HG03045 (cell line): ENCODE measurements around the gene DDX18.
"Not testable (repeated sequence)": the region's sequence is repeated elsewhere in the genome, so short reads cannot be mapped to it uniquely, and the experiment has no call there.

Source experiments
- ATAC-seq: cut with Tn5 transposase; IDR thresholded peaks from one replicate; pipeline ENCODE4 v1.9.1; 2021; ENCODE audit warnings: mild to moderate bottlenecking, moderate library complexity; ENCODE audit not compliant: unreplicated experiment

The DDX18 gene

DNA sequence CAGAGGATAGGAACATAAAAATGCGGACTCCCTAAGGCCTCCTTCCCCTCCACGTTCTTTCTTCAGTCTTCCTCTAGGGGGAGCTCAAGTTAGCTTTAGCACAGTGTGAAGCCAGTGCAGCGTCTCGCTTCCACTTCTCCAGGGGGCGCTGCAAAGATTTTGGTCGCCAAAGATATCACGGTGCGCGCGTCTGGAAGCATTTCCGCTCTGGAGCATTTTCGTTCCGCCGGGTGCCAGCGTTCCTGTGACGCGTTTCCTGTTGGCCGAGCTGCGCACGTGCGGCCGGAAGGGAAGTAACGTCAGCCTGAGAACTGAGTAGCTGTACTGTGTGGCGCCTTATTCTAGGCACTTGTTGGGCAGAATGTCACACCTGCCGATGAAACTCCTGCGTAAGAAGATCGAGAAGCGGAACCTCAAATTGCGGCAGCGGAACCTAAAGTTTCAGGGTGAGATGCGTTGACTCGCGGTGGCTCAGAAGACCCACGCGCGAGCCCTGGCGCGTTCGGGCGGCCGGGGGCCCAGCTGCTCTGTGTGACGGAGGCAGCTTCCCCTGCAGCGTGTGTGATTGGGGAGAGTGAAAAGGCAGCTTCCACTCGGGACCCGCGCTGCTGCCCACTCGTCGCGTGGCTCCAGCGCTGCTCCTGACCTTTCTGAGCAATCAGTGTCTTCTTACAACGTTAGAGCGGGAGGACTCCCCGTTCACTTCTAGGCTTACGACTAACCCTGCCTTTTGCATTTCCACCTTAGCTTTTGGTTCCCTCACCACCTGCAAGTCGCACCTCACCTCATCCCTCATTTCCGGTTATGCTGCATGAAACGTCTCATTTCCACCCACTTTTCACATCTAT is at the start of gene DDX18:
Gene DDX18, plus strand, starts transcription at position 275 of the 848 bp plus-strand sequence. Its CDS starts 87 bp downstream, at position 362.
- ATAC-seq: peak; percentile 97

DNA sequence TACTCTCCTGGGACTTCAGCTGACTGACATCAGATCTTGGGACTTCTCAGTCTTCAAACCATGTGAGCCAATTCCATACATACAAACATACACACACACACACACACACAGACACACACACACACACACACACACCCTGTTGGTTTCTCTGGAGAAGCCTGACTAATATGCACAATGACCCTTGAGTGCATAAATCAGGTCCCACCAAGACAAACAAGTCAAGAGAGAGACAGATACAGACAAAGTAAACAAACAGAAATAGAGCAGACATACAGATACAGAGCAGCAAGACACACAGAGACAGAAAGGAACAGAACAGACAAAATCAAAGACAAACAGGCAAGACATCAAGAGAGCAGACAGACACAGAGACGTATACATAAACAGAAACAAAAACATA is 43.8 kb upstream of the DDX18 start:
- ATAC-seq: no peak

DNA sequence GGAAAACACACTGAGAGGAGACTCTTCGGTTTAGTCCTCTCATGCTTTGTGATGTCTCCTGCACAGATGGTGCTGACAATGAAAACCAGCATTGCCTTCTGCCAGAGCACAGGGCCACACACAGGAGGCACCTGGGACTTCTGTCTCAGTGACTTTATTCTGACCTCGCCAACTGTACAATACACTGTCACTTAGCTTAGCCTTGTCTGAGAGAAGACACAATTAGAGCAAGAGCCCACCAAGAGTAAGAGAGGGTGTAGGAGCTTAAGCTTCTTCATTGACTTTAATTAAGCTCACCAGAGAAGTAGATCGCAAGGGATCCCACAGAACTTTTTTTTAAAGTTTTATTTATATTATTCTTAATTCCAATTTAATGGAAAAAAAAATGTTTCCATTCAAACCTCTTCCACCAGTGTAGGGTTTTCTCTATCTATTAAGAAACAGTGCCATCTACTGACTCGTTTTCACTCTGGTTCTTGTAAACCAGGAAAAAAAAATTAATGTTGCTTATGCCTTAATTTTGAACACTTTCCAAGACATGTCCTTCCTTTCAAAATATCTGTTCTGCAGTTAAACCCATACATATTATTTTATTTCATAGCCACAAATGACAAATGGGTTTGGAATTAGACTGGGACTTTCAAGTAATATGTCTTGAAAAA is 42.4 kb upstream of the DDX18 start:
- ATAC-seq: no peak

DNA sequence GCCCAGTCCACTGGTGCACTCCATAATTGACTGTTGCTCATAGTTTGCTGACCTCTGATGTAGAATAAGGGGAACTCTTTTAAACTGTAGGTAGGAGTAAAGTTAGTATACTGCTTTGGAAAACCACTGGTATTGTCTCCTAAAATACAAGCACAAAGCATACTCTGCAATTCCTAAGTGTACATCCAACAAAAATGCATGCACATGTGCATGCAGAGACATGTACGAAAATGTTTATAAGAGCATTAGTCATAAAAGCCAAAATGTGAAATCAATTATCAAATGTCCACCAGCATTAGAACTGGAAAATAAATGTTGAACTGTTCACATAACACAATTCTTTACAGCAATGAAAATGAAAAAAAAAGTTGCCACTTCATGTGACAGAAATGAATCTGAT is 39.8 kb upstream of the DDX18 start:
- ATAC-seq: no peak

DNA sequence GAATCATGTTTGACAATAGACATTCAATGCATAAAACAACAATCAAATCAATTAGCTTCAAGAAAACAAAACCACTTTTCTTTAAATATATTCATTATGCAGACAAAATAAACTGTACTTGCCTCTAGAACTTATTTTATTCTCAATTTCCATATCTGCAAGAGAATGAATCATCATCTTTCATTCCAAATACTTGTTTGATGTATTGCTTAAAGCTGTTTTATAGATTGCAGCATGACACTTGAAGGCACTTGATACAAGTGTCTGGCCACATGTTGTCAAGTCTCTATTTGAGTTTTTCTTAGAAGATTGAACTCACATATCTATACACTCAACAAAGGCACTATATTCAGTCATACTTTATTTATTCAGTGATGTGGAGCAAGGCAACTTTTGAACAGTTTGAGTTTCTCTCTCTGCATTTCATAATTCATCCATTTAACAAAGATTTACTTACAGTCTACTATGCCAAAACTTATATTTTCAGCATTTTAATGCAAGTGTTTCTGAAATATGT is 38.7 kb upstream of the DDX18 start:
- no peak for ATAC-seq

DNA sequence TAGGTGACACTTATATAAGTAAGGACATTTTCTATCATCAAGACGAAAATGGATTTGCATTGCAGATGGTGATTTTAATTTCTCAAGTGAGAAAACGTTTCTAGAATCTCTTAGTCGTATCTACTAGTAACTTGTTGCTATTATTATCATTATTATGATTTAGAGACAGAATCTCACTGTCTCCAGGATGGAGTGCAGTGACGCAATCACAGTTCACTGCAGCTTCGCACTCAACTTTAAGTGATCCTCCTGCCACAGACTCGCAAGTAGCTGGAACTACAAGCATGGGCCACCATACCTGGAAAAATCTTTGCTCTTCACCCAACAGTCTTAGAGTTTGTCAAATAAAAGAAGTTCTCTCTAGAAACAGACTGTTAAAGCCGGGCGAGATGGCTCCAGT is 37.6 kb upstream of the DDX18 start:
- ATAC-seq: no peak

DNA sequence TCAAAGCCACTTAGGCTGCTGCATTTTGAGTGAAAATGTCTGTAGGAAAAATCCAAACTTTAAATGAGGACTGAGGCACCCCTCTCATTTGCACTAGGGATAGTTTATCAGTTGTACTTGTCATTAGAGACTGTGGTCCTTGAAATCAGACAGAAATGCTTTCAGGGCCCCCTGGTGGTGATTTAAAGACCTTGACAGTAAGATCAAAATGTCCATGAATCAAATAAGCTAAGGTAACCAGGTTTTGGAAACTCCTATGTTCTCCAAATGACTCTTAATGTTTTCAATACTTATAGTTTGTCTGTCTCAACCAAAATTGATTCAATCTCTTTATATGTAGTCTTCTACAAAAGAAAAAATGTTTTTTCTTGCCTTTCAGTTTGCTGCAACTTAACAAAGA is 28.8 kb upstream of the DDX18 start:
- no peak for ATAC-seq

DNA sequence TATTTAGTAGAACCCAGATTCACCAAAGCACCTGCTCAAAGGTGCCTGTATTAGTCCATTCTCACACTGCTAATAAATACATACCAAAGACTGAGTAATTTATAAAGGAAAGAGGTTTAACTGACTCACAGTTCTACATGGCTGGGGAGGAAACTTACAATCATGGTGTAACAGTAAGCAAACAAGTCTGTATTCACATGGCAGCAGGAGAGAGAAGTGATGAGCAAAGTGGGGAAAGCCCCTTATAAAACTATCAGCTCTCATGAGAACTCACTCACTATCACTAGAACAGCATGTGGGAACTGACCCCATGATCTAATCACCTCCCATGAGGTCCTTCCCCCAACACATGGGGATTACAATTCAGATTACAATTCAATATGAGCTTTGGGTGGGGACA is 28.0 kb upstream of the DDX18 start:
- ATAC-seq: no peak

DNA sequence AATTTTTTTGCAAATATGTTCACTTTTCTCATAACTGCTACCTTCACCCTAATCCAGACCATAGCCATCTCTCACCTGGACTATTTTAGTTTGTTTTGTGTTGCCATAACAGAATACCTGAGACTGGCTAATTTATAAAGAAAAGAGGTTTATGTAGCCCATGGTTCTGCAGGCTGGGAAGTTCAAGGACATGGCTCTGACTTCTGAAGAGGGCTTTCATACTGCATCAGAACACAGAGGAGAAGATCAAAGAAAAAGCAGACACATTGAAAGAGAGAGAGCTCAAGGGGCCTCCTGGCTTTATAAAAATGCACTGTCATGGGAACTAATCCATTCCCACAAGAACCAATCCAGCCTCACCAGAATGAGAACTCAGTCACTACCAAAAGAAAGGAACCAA is 25.0 kb upstream of the DDX18 start:
- no peak for ATAC-seq

DNA sequence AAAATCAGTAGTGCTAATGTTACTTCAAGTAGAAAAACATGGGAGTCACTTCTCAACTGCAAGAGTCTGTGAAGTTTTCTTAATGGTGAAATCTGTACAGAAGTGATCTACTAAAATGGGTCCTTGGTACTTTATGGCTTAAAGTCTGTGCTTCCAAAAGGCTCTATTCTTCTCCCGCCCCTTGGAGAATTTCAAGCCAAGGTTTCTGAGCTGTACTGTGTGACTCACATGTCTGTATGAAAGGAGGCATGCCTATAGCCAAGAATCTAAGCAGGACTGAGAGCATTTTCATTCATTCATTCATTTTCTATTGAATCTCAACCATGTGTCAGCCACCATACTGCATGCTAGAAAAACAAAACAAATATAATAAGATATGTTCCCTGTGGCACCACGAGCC is 19.8 kb upstream of the DDX18 start:
- ATAC-seq: no peak

DNA sequence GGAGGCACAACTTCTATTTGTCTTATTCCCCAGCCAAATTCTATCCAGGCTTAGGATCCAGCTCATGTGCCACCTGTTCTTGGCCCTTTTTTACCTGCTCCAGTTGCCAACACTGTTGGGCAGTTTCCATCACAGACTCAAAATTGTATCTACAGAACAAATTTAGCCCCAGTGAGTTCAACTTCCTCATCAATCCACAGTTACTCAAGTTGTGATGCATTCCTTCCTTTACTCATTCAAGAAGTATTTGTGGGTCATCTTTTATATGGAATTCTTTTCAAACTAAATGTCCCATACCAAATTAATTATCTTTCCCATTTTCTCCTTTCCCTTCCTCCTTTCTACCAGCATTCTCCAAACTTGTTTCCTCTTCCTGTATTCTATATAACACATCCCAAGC is 12.7 kb upstream of the DDX18 start:
- ATAC-seq: no peak

DNA sequence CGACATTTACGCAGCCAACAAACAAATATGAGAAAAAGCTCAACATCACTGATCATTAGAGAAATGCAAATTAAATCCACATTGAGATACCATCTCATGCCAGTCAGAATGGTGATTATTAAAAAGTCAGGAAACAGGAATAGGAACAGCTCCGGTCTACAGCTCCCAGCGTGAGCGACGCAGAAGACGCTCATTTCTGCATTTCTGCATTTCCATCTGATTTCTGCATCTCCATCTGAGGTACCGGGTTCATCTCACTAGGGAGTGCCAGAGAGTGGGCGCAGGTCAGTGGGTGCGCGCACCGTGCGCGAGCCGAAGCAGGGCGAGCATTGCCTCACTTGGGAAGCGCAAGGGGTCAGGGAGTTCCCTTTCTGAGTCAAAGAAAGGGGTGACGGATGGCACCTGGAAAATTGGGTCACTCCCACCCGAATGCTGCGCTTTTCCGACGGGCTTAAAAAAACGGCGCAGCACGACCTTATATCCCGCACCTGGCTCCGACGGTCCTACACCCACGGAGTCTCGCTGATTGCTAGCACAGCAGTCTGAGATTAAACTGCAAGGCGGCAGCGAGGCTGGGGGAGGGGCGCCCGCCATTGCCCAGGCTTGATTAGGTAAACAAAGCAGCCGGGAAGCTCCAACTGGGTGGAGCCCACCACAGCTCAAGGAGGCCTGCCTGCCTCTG is 10.7 kb upstream of the DDX18 start:
- not testable (repeated sequence) for ATAC-seq

DNA sequence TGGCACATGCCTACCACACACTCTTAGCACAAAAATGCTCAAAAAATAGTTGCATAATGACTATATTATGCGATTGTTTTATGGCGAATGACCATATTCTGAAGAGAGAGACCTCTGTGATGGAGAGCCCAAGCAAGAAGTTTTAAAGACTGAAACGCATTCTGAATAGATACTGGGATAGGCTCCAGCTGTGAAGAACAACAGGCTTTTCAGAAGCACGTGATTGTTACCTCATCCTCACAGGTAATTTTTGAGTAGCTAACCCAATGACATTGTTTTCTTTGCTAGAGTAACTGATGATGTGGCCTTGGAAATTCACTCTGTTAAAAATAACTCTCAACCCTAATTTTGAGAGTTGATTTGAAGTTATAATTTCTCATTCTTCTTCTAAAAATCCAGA is 2.0 kb upstream of the DDX18 start:
- ATAC-seq: no peak

DNA sequence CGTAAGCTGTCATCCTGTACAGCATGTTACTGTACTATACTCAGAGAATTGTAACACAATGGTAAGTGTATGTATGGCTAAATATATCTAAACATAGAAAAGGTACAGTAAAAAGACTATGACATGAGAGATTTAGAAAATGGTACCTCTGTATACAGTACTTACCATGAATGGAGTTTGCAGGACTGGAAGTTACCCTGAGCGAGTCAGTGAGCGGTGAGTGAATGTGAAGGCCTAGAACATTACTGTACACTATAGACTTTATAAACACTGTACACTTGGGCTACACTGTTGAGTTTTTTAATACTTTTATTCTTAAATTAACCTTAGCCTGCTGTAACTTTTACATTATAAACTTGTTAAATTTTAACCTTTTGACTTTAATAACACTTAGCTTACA is 1.5 kb downstream of the DDX18 start:
- no peak for ATAC-seq

DNA sequence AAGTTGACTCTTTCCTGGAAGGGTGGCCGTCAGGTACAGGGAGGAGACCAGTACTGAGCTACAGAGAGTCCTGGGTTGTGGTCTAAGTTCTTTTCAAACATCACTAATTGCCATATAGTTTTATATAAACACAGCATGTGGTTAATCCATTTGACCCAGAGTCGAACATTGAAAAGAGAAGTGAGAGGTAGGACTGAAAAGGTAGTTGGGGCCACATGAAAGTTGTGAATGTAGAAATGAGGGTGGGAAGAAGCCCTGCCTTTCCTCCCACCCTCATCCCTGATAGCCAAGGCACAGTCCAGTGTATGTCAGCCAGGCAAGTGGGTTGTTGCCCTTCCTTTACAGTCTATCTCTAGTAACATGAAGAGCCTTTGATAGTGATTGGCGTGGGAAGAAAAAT is 4.4 kb downstream of the DDX18 start:
- ATAC-seq: no peak

DNA sequence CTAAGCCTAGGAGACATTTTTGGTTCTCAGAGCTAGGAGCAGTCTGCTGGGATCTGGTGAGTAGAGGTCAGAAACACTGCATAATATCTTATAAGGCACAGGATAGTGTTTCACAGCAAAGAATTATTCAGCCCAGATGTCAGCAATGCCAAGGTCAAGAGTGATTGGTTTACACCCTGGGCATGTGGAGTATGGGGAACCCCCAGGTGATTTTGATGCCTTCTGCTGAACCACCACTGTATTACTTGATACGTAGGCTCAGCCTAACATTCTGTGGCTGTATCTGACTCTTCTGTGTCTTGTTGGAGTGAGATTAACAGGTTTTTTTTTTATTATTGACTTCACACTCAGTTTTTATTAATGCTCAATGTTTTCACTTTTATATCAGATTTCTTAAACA is 6.0 kb downstream of the DDX18 start:
- ATAC-seq: no peak

DNA sequence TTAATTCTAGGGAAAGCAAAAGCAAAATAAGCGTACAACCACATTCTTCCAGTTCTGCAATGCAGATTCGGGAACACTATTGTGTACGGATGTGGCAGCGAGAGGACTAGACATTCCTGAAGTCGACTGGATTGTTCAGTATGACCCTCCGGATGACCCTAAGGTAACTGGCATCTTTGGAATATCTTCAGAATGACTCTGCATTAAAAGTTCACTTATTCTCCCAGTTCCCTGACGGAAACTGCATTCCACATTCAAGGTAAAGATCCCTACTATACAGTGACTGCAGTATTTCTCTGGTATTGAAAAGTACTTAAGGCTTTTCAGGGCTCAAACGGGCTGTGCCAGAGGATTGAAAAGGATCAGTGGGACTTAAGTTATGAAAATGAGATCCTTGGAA is 10.9 kb downstream of the DDX18 start:
- ATAC-seq: no peak

DNA sequence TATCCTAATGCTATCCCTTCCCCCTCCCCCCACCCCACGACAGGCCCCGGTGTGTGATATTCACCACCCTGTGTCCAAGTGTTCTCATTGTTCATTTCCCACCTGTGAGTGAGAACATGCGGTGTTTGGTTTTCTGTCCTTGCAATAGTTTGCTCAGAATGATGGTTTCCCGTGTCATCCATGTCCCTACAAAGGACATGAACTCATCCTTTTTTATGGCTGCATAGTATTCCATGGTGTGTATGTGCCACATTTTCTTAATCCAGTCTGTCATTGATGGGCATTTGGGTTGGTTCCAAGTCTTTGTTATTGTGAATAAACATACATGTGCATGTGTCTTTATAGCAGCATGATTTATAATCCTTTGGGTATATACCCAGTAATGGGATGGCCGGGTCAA is 13.0 kb downstream of the DDX18 start:
- not testable (repeated sequence) for ATAC-seq

DNA sequence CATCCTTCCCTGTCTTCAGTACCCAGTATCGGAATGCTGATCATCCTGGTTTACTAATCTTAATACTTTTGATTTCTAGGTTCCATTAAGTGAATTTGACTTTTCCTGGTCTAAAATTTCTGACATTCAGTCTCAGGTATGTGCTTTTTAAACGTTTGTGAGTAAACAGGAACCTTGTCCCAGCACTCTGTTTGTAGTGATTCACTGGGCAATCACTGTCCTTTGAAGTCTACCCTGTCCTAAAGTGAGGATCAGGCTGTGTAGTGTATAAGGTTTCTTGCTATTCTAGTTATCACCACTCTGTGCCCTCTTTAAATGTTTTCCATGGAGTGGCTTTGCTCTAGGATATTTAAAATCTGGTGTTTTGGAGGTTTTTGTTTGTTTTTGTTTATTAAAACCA is 14.4 kb downstream of the DDX18 start:
- no peak for ATAC-seq

DNA sequence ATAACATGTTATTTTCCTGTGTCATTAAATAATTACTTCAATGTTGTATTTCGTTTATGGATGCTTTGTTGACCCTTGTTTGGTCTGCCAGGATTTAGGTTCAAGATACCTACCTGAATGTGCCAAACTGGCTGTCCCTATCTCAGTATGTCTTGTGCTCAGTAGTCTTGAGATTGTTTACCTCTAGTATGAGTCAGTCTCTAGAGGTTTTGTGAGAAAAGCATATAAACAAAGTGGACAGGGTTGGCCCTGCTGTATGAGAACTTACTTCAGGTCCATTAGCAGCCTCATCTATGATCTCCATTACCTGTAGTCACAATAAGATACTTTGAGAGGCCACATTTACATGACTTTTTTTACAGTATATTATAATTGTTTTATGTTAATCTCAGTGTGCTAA is 17.8 kb downstream of the DDX18 start:
- ATAC-seq: no peak

DNA sequence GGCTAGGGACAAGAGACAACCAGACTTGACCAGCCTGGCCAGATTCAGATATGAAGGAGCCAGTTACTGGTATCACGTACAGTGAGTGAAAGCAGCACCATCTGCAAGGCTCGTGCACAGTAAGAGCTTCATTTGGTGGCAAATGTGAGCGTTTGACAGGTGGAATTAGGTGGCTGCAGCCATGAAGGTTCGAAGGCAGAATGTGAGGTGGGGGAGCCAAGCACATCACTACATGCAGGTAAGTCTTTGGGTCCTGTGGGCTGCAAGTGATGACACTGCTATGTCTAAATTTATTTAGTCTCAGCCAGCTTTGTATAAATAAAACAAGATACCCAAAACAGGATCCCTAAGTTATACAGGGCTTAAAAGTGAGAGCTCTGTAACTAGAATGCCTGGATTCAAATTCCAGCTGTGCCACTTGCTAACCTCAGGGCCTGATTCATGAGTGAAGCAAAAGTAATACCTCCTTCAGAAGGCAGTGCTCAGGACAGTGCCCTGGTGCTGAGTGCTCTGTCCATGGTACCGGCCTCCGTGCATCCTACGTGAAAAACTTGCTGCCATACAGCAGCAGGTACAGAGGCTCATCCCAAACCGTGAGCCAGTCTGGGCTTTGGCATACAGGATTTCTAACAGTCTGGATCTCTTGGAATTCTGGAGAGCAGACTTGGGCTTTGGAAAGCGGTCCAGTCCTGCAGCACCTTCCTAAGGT is 18.6 kb downstream of the DDX18 start:
- no peak for ATAC-seq
